ENCODE measurements around the gene OR1A1.
"Not testable (repeated sequence)": the region's sequence is repeated elsewhere in the genome, so short reads cannot be mapped to it uniquely, and the experiment has no call there.

GRCh38 chr17:3249013-3249412 lies 41.5 kb downstream of the OR1A1 start:
- TF ChIP-seq, protein P1, sequence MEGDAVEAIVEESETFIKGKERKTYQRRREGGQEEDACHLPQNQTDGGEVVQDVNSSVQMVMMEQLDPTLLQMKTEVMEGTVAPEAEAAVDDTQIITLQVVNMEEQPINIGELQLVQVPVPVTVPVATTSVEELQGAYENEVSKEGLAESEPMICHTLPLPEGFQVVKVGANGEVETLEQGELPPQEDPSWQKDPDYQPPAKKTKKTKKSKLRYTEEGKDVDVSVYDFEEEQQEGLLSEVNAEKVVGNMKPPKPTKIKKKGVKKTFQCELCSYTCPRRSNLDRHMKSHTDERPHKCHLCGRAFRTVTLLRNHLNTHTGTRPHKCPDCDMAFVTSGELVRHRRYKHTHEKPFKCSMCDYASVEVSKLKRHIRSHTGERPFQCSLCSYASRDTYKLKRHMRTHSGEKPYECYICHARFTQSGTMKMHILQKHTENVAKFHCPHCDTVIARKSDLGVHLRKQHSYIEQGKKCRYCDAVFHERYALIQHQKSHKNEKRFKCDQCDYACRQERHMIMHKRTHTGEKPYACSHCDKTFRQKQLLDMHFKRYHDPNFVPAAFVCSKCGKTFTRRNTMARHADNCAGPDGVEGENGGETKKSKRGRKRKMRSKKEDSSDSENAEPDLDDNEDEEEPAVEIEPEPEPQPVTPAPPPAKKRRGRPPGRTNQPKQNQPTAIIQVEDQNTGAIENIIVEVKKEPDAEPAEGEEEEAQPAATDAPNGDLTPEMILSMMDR (IDR thresholded peaks at IDR 0.05): not testable (repeated sequence)
- not testable (repeated sequence) for TF ChIP-seq POLR2AphosphoS5 (IDR thresholded peaks at IDR 0.05)

Measured in prostate gland (tissue), 2 donors.